Transverse colon (tissue), 4 donors: ENCODE results near the gene WDR74. TPM values are rescaled to one million over a fixed set of nuclear protein-coding genes. Genes with fewer than 3 reads are reported as not detected.
"Not testable (repeated sequence)": the region's sequence is repeated elsewhere in the genome, so short reads cannot be mapped to it uniquely, and the experiment has no call there.

Experiments used
- DNase-seq: peaks from one replicate; pipeline ENCODE4 v3.0.0-alpha.2; 2019
- H3K27ac ChIP-seq, 4 donors: fragments of 200-600 bp; sonication (generic); 2 replicates each; pipeline ENCODE4 v1.5.1; 2016 to 2018; ENCODE audit warnings: inconsistent platforms in 4 of 4
- H3K27me3 ChIP-seq: fragments of 200-600 bp; sonication (generic); 2 replicates; pipeline ENCODE4 v1.5.1; 2017; ENCODE audit warnings: inconsistent platforms
- H3K36me3 ChIP-seq, 4 donors: fragments of 200-600 bp; sonication (generic); 2 replicates each; pipeline ENCODE4 v1.5.1; 2017 to 2019; ENCODE audit warnings: inconsistent platforms in 4 of 4
- H3K4me1 ChIP-seq, 4 donors: fragments of 200-600 bp; sonication (generic); 2 replicates each; pipeline ENCODE4 v1.5.1; 2017 to 2020; ENCODE audit warnings: inconsistent platforms in 4 of 4
- H3K4me3 ChIP-seq, 4 donors: fragments of 200-600 bp; sonication (generic); 1 replicate in 1 of 4; 2 replicates in 3 of 4; pipeline versions ENCODE4 v1.5.1 to v1.6.1; 2017 to 2019; ENCODE audit warnings: inconsistent platforms in 4 of 4
- H3K9me3 ChIP-seq, 2 donors: fragments of 200-600 bp; sonication (generic); 2 replicates each; pipeline ENCODE4 v1.5.1; 2017 to 2019; ENCODE audit warnings: inconsistent platforms in 2 of 2
- EP300 ChIP-seq: sonication (generic); formaldehyde crosslinking; IDR thresholded peaks from one replicate; pipeline ENCODE4 v1.6.1; 2017; ENCODE audit warnings: antibody characterized with exemption, low read depth
- POLR2A ChIP-seq: fragments of 450-650 bp; IDR thresholded peaks from one replicate; pipeline ENCODE4 v1.6.1; 2016; ENCODE audit warnings: antibody characterized with exemption, mild to moderate bottlenecking, moderate library complexity
- POLR2AphosphoS5 ChIP-seq, 3 donors: sonication (generic); formaldehyde crosslinking; IDR thresholded peaks; one replicate each; pipeline ENCODE4 v1.6.1; 2016; ENCODE audit warnings: antibody characterized with exemption in 3 of 3
- WGBS, 2 donors: methylation state at CpG; one replicate each; pipeline ENCODE4 v1.1.5; 2018; ENCODE audit warnings: low coverage in 1 of 2; 5-methylcytosine and 5-hydroxymethylcytosine counted together
- in situ Hi-C, 4 donors: fragments of 200-750 bp; cut with MboI; loops; one replicate each; pipeline versions ENCODE4 v1.15.0 to v1.15.1; 2017; ENCODE audit warnings: low sequenced_read_pairs in 3 of 4, low pct_ligation_motif_present in 1 of 4, low pct_unique_long_range_greater_than_20kb in 1 of 4
- intact Hi-C: fragments of 100-400 bp; cut with DNase I; formaldehyde crosslinking; loops from one replicate; pipeline ENCODE4 v1.15.1; 2023; ENCODE audit warnings: low total_unique reads
- total RNA-seq, 4 donors: library from RNA; depleted of rRNA; stranded (reverse); fragments of >200 nt; gene quantifications; one replicate each; pipeline ENCODE4 v1.1.0, GENCODE V29; 2016
- TF ChIP-seq, protein P1 (sequence below), 5 experiments: fragments of 200-600 bp in 3 of 5; fragments of 450-650 bp in 2 of 5; sonication (generic) in 3 of 5; IDR thresholded peaks; 1 replicate in 2 of 5; 2 replicates in 3 of 5; pipeline ENCODE4 v1.5.1; 2016 to 2017; ENCODE audit warnings: antibody characterized with exemption in 5 of 5, inconsistent platforms in 3 of 5, mild to moderate bottlenecking in 2 of 5, moderate library complexity in 1 of 5

WDR74 gene
- total RNA-seq, 4 donors from 2014 or later = 25.3 to 37.8 (median 27.6) TPM

DNA sequence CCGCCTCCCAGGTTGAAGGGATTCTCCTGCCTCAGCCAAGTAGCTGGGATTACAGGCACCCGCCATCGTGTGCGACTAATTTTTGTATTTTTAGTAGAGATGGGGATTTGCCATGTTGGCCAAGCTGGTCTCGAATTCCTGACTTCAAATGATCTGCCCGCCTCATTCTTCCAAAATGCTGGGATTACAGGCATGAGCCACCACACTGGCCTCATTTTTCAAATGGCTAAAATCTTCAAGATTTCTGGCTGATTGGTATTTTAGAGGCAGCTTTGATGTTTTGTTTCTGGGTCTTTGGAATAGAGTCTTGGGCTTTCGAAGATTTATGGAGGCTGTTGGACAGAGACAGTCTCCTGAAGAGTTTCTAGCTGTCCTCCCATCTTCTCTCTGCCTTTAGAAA, 35.5 kb upstream of the WDR74 start:
- Histone ChIP-seq H3K27ac (no peak overlapping the region), H3K9me3 (no peaks in the 10 kb centered on the region), H3K4me1 (peaks cover 4 to 11% (median 8%) of the 10 kb centered on the region in 4 donors), H3K4me3 (no peak overlapping the region), H3K36me3 (no peaks in the 10 kb centered on the region), H3K27me3 (no peaks in the 10 kb centered on the region)
- no peak for DNase-seq
- 98 to 100% methylated on average over 2 to 7 of the region's 7 CpGs for WGBS, 2 donors
- in situ Hi-C loops = loop anchor here in 3 of 4 donors (25.0 kb wide), 2 partner anchors 288 to 488 kb away; partner anchors contain the start of gene TUT1 (in 1 of the 3)
- TF ChIP-seq POLR2A (no peak), POLR2AphosphoS5 (IDR thresholded peaks at IDR 0.05) (no peak), EP300 (no peak)
- TF ChIP-seq, protein P1, sequence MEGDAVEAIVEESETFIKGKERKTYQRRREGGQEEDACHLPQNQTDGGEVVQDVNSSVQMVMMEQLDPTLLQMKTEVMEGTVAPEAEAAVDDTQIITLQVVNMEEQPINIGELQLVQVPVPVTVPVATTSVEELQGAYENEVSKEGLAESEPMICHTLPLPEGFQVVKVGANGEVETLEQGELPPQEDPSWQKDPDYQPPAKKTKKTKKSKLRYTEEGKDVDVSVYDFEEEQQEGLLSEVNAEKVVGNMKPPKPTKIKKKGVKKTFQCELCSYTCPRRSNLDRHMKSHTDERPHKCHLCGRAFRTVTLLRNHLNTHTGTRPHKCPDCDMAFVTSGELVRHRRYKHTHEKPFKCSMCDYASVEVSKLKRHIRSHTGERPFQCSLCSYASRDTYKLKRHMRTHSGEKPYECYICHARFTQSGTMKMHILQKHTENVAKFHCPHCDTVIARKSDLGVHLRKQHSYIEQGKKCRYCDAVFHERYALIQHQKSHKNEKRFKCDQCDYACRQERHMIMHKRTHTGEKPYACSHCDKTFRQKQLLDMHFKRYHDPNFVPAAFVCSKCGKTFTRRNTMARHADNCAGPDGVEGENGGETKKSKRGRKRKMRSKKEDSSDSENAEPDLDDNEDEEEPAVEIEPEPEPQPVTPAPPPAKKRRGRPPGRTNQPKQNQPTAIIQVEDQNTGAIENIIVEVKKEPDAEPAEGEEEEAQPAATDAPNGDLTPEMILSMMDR (IDR thresholded peaks at IDR 0.05) = no peak
- intact Hi-C loops = no loop called here

DNA sequence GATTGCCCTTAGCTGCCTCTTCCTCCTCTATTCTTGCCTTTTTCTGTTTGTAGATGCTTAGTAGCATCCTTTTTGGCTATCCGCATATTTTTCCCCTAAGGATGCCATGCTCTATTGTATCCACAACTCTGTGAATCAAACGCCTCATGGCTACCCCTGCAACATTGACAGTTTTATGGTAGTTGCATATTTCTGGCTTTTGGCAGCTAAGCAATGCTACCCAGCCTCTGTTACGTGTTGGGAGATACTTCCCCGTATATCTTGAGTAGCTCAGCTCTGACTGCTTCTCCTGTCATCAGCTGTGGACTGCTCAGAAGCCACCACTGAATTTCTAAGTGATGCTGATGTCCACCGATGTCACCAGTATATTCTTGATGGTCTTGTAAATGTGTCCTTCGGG, 26.2 kb upstream of the WDR74 start:
- TF ChIP-seq EP300 (no peak), POLR2A (no peak)
- TF ChIP-seq, protein P1 (IDR thresholded peaks at IDR 0.05) = no peak
- H3K27me3 ChIP-seq = no peaks in the 10 kb centered on the region
- H3K36me3 ChIP-seq = no peaks in the 10 kb centered on the region
- H3K4me1 ChIP-seq = peaks cover 0 to 7% (median 2%) of the 10 kb centered on the region in 4 donors
- DNase-seq = no peak
- WGBS, 2 donors = 54 to 76% methylated on average over 6 of the region's 6 CpGs
- in situ Hi-C loops (loop anchor here in 3 of 4 donors (10.0 to 25.0 kb wide), 3 partner anchors 81 to 478 kb away; partner anchors contain the start of genes TMEM179B (in 1 of the 3) and TUT1 (in 1 of the 3)), intact Hi-C loops (loop anchor here (2.0 kb wide), 1 partner anchor 79 kb away; the partner anchor contains the start of gene TMEM179B)
- H3K4me3 ChIP-seq = no peak overlapping the region
- no peak overlapping the region for H3K27ac ChIP-seq
- no peaks in the 10 kb centered on the region for H3K9me3 ChIP-seq

DNA sequence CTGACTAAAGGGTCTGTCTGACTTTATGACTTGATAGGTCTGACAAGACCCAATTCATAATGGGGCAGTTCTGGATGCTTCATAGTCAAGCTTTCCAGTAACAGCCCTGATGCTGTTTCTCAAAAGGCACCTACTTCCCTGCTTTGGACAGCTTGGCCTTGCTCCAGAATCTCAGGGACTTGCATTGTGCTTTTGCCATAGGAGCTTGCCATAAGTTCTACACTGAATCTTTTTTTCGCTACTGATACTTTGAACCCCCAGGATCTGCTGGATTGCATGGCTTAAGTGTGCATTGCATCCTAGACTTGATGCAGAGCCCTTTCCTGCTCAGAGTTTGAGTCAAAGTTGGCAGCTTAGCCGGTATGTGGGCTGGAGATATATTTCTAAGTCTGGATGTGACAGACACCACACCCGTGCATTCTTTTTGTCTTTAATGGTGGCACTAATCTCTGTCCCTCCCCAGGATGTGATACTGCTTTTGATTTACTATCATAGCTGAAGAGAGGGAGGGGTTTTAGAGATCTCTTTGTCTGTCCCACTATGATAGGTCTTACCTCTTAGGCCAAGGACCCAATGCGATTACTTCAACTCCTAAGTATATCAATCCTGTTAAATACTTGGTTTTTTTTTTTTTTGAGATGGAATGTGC, 24.4 kb upstream of the WDR74 start:
- in situ Hi-C loops = loop anchor here (5.0 to 25.0 kb wide), 4 partner anchors 77 to 477 kb away; partner anchors contain the start of genes TMEM179B (in 3 of the 4) and TUT1 (in 1 of the 4)
- 83 to 89% methylated on average over 1 to 4 of the region's 4 CpGs for WGBS, 2 donors

DNA sequence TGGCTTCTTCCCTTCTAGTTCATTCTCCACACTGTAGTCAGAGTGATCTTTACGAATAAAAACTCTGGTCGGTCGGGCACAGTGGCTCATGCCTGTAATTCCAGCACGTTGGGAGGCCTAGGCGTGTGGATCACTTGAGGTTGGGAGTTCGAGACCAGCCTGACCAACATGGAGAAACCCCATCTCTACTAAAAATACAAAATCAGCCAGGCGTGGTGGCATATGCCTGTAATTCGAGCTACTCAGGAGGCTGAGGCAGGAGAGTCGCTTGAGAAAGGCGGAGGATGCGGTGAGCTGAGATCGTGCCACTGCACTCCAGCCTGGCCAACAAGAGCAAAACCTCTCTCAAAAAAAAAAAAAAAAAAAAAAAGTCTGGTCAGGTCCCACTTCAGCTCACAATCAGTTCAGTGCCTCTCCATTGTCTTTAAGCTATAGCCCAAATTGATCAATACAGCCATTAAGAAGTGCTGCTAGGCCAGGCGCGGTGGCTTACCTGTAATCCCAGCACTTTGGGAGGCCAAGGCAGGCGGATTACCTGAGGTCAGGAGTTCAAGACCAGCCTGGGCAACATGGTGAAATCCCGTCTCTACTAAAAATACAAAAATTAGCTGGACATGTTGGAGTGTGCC, 22.3 kb upstream of the WDR74 start:
- intact Hi-C loops, H3K36me3 ChIP-seq, H3K9me3 ChIP-seq, H3K27ac ChIP-seq, DNase-seq, H3K4me3 ChIP-seq, H3K27me3 ChIP-seq: not testable (repeated sequence)
- 86 to 94% methylated on average over 7 to 16 of the region's 16 CpGs for WGBS, 2 donors
- in situ Hi-C loops = loop anchor here (5.0 to 25.0 kb wide), 4 partner anchors 74 to 474 kb away; partner anchors contain the start of genes TMEM179B (in 3 of the 4) and TUT1 (in 1 of the 4)
- H3K4me1 ChIP-seq = peaks cover 0 to 21% (median 3%) of the 10 kb centered on the region in 4 donors

More for the DNA sequence above, 24.4 kb upstream of the WDR74 start:
- intact Hi-C loops = loop anchor here (2.0 kb wide), 1 partner anchor 77 kb away; the partner anchor contains the start of gene TMEM179B
- TF ChIP-seq, protein P1 (IDR thresholded peaks at IDR 0.05) = no peak
- no peak for TF ChIP-seq EP300
- Histone ChIP-seq H3K27ac (no peak overlapping the region), H3K36me3 (no peaks in the 10 kb centered on the region), H3K4me3 (no peak overlapping the region), H3K9me3 (no peaks in the 10 kb centered on the region), H3K4me1 (peaks cover 0 to 7% (median 2%) of the 10 kb centered on the region in 4 donors), H3K27me3 (no peaks in the 10 kb centered on the region)
- DNase-seq = no peak
